HG03565 (cell line): ENCODE data around the gene OR4A16.

Source experiments
- ATAC-seq: cut with Tn5 transposase; IDR thresholded peaks from one replicate; pipeline ENCODE4 v1.9.1; 2021; ENCODE audit warnings: mild to moderate bottlenecking, moderate library complexity; ENCODE audit not compliant: unreplicated experiment

Gene OR4A16

GRCh38 chr11:55342901-55343300 lies at the start of gene OR4A16:
TSS of gene OR4A16 (plus strand) at chr11:55343201. CDS start at chr11:55343201, 0 bp downstream.
- ATAC-seq: no peak

- no peak for ATAC-seq
Observed at GRCh38 chr11:55324500-55324899, 18.5 kb upstream of the OR4A16 start.

- no peak for ATAC-seq
Observed at GRCh38 chr11:55345306-55345705, 2.3 kb downstream of the OR4A16 start.

GRCh38 chr11:55349032-55349431 lies 6.0 kb downstream of the OR4A16 start:
- no peak for ATAC-seq

GRCh38 chr11:55357560-55358184 lies 14.7 kb downstream of the OR4A16 start:
- no peak for ATAC-seq

- ATAC-seq: no peak
Observed at GRCh38 chr11:55367674-55368073, 24.7 kb downstream of the OR4A16 start, which contains the start of gene OR4A15. TSS of gene OR4A15 (plus strand) at chr11:55367974. CDS start at chr11:55367974, 0 bp downstream.
